ENCODE results near the gene CCDC126.
A peak's percentile ranks its signal among the peaks of the same experiment; 100 is the strongest.
"Not testable (repeated sequence)": the region's sequence is repeated elsewhere in the genome, so short reads cannot be mapped to it uniquely, and the experiment has no call there.

CCDC126 gene

GRCh38 chr7:23597094-23598091 lies at the start of gene CCDC126:
CCDC126 (plus strand) TSS chr7:23597382; CDS start chr7:23611316, 13,934 bp downstream.
- peak; percentile 83 for DNase-seq

- no peak for DNase-seq
These were observed 49.5 kb upstream of the CCDC126 start for GRCh38 chr7:23547662-23548061.

GRCh38 chr7:23558303-23558702 lies 38.9 kb upstream of the CCDC126 start:
- no peak for DNase-seq

- peak; percentile 66 for DNase-seq
These were observed 26.5 kb upstream of the CCDC126 start for GRCh38 chr7:23570592-23571200.

GRCh38 chr7:23581975-23582374 lies 15.2 kb upstream of the CCDC126 start:
- DNase-seq, result not testable (repeated sequence)

GRCh38 chr7:23585304-23585703 lies 11.9 kb upstream of the CCDC126 start:
- DNase-seq, result not testable (repeated sequence)

GRCh38 chr7:23586159-23586558 lies 11.0 kb upstream of the CCDC126 start:
- no peak for DNase-seq

- no peak for DNase-seq
These were observed 6.7 kb upstream of the CCDC126 start for GRCh38 chr7:23590529-23590928.

- DNase-seq, result no peak
These were observed 3.5 kb upstream of the CCDC126 start for GRCh38 chr7:23593706-23594105.

GRCh38 chr7:23594879-23595604 lies 2.1 kb upstream of the CCDC126 start:
- DNase-seq, result no peak

GRCh38 chr7:23598296-23598695 lies 1.1 kb downstream of the CCDC126 start:
- DNase-seq, result no peak

- no peak for DNase-seq
These were observed 3.1 kb downstream of the CCDC126 start for GRCh38 chr7:23600236-23600635.

- no peak for DNase-seq
These were observed 6.6 kb downstream of the CCDC126 start for GRCh38 chr7:23603632-23604295.

GRCh38 chr7:23604296-23604640 lies 7.1 kb downstream of the CCDC126 start:
- DNase-seq, result no peak

GRCh38 chr7:23607130-23607529 lies 9.9 kb downstream of the CCDC126 start:
- DNase-seq, result no peak

- DNase-seq, result no peak
These were observed 10.7 kb downstream of the CCDC126 start for GRCh38 chr7:23607866-23608265.

GRCh38 chr7:23615331-23615730 lies 18.1 kb downstream of the CCDC126 start:
- DNase-seq, result no peak

- no peak for DNase-seq
These were observed 19.4 kb downstream of the CCDC126 start for GRCh38 chr7:23616593-23616992.

GRCh38 chr7:23617482-23617881 lies 20.3 kb downstream of the CCDC126 start:
- DNase-seq, result no peak

GRCh38 chr7:23618241-23618640 lies 21.1 kb downstream of the CCDC126 start:
- no peak for DNase-seq

GRCh38 chr7:23619141-23619540 lies 22.0 kb downstream of the CCDC126 start:
- DNase-seq, result no peak

GRCh38 chr7:23622506-23622925 lies 25.3 kb downstream of the CCDC126 start:
- no peak for DNase-seq

GRCh38 chr7:23628370-23628769 lies 31.2 kb downstream of the CCDC126 start:
- no peak for DNase-seq

Data from CD4-positive, alpha-beta T cell treated with Interferon gamma for 1 hour (primary cell).